Endothelial cell of umbilical vein (primary cell): Measurements from ENCODE around the gene CMSS1. TPM values are rescaled to one million over a fixed set of nuclear protein-coding genes. Genes with fewer than 3 reads are reported as not detected.

ENCODE experiments used
- BruUV-seq: library from RNA; stranded (reverse); fragments of 400-500 nt; replicated peaks from 2 replicates; lab custom pipeline; 2021; lab: Mats Ljungman, UMichigan
- CTCF ChIA-PET: fragments of 300-600, 350-600 bp; sonication (Branson Sonifier 250); formaldehyde crosslinking; loops from one replicate; lab custom pipeline; 2021; ENCODE audit warnings: antibody characterized with exemption, inconsistent platforms; lab: Charles Lee
- POLR2A ChIA-PET: fragments of 300-600, 350-600 bp; sonication (Branson Sonifier 250); formaldehyde crosslinking; loops from one replicate; lab custom pipeline; 2021; ENCODE audit warnings: antibody characterized with exemption, inconsistent platforms; lab: Charles Lee
- DNase-seq: peaks from one replicate; pipeline ENCODE4 v3.0.0-alpha.2; 2011; ENCODE audit warnings: low read depth, low spot score
- FAIRE-seq: peaks from 2 replicates; lab custom pipeline; 2011; peaks lifted over from hg19 to GRCh38; lab: Jason Lieb, UNC
- H2AFZ ChIP-seq: 2 replicates; pipeline ENCODE4 v1.6.0; 2012; ENCODE audit warnings: low read depth, low read length, control low read depth, inconsistent platforms
- H3K27ac ChIP-seq: 2 replicates; pipeline ENCODE4 v1.5.1; 2011; ENCODE audit warnings: low read depth, mild to moderate bottlenecking, control low read depth, low read length, moderate library complexity; ENCODE audit not compliant: insufficient read depth
- H3K27me3 ChIP-seq, 2 experiments: 2 replicates each; pipeline versions ENCODE4 v1.6.0 to v1.6.1; 2011; ENCODE audit warnings: low read length in 2 of 2, mixed read lengths in 1 of 2; ENCODE audit not compliant: control insufficient read depth in 2 of 2, insufficient read depth in 2 of 2
- H3K36me3 ChIP-seq, 2 experiments: 2 replicates in 1 of 2; 3 replicates in 1 of 2; pipeline ENCODE4 v1.5.1; 2011; ENCODE audit warnings: low read length in 2 of 2, mild to moderate bottlenecking in 1 of 2, moderate library complexity in 1 of 2; ENCODE audit not compliant: control insufficient read depth in 2 of 2, insufficient read depth in 2 of 2; ENCODE audit errors: extremely low read depth in 1 of 2
- H3K4me1 ChIP-seq: 3 replicates; pipeline ENCODE4 v1.5.1; 2011; ENCODE audit warnings: mild to moderate bottlenecking, low read length; ENCODE audit not compliant: control insufficient read depth, insufficient read depth; ENCODE audit errors: extremely low read depth
- H3K4me2 ChIP-seq: 2 replicates; pipeline ENCODE4 v1.6.1; 2011; ENCODE audit warnings: low read length, control low read depth, mixed read lengths; ENCODE audit not compliant: insufficient read depth
- H3K4me3 ChIP-seq, 3 experiments: fragments of 200-600 bp in 1 of 3; sonication (generic), shearing (Covaris generic) in 1 of 3; replicated peaks in 1 of 3; 2 replicates each; pipeline ENCODE4 v1.5.1; 2011 to 2016; ENCODE audit warnings: control low read depth in 3 of 3, low read length in 3 of 3, mild to moderate bottlenecking in 2 of 3, inconsistent platforms in 1 of 3, low read depth in 1 of 3, moderate library complexity in 1 of 3; ENCODE audit not compliant: insufficient read depth in 1 of 3
- H3K79me2 ChIP-seq: 2 replicates; pipeline ENCODE4 v1.6.0; 2012; ENCODE audit warnings: low read length, inconsistent platforms; ENCODE audit not compliant: control insufficient read depth, insufficient read depth
- H3K9ac ChIP-seq: replicated peaks from 2 replicates; pipeline ENCODE3; 2011; ENCODE audit warnings: low read length, control low read depth; ENCODE audit not compliant: insufficient read depth; ENCODE audit errors: extremely low read depth
- H3K9me1 ChIP-seq: replicated peaks from 3 replicates; pipeline ENCODE4 v1.6.0; 2011; ENCODE audit warnings: mild to moderate bottlenecking, low read length; ENCODE audit not compliant: control insufficient read depth, insufficient read depth; ENCODE audit errors: extremely low read depth
- H3K9me3 ChIP-seq: replicated peaks from 2 replicates; pipeline ENCODE4 v1.5.1; 2012; ENCODE audit warnings: low read length, inconsistent platforms; ENCODE audit not compliant: control insufficient read depth, insufficient read depth
- H4K20me1 ChIP-seq: replicated peaks from 2 replicates; pipeline ENCODE3; 2011; ENCODE audit warnings: mild to moderate bottlenecking, low read length; ENCODE audit not compliant: control insufficient read depth, insufficient read depth; ENCODE audit errors: extremely low read depth
- CTCF ChIP-seq, 2 donors: IDR thresholded peaks; 1 replicate in 1 of 2; 2 replicates in 1 of 2; pipeline ENCODE4 v1.5.1; 2011; ENCODE audit warnings: low read length in 2 of 2, mild to moderate bottlenecking in 2 of 2, moderate library complexity in 2 of 2, control low read depth in 1 of 2, inconsistent platforms in 1 of 2, low read depth in 1 of 2; ENCODE audit not compliant: insufficient read depth in 1 of 2; ENCODE audit errors: extremely low read depth in 1 of 2
- EZH2 ChIP-seq: IDR thresholded peaks from 2 replicates; pipeline ENCODE4 v1.6.1; 2012; ENCODE audit warnings: borderline replicate concordance, low read depth, mild to moderate bottlenecking, moderate library complexity, low read length, inconsistent platforms; ENCODE audit not compliant: severe bottlenecking
- FOS ChIP-seq: IDR thresholded peaks from 2 replicates; pipeline ENCODE4 v1.6.1; 2011; ENCODE audit warnings: mild to moderate bottlenecking, low read length, moderate library complexity, borderline replicate concordance; ENCODE audit not compliant: insufficient read depth
- GATA2 ChIP-seq: IDR thresholded peaks from 2 replicates; pipeline ENCODE4 v1.7.0; 2011; ENCODE audit warnings: low read depth, mild to moderate bottlenecking, moderate library complexity, mixed read lengths, low read length; ENCODE audit not compliant: insufficient read length, insufficient read depth
- JUN ChIP-seq: IDR thresholded peaks from 2 replicates; pipeline ENCODE4 v1.6.1; 2011; ENCODE audit warnings: borderline replicate concordance, low read depth; ENCODE audit not compliant: insufficient read length, insufficient read depth
- MAX ChIP-seq: IDR thresholded peaks from 2 replicates; pipeline ENCODE4 v1.6.1; 2011; ENCODE audit not compliant: insufficient read depth, insufficient read length
- MYC ChIP-seq: IDR thresholded peaks from one replicate; pipeline ENCODE4 v1.6.1; 2011; ENCODE audit warnings: mild to moderate bottlenecking, low read depth, low read length
- POLR2A ChIP-seq: IDR thresholded peaks from 2 replicates; pipeline ENCODE4 v1.6.1; 2012; ENCODE audit warnings: low read depth, mild to moderate bottlenecking, control low read depth, low read length
- POLR2AphosphoS5 ChIP-seq: IDR thresholded peaks from 2 replicates; pipeline ENCODE4 v1.6.1; 2012; ENCODE audit warnings: low read depth, mild to moderate bottlenecking, control low read depth, low read length, moderate library complexity; ENCODE audit not compliant: insufficient read depth
- dilution Hi-C: fragments of 300-500 bp; cut with MboI; formaldehyde crosslinking; loops from one replicate; pipeline ENCODE4 v1.15.0; 2019; ENCODE audit warnings: low sequenced_read_pairs; ENCODE audit not compliant: extremely low pct_ligation_motif_present
- intact Hi-C: fragments of 100-400 bp; cut with micrococcal nuclease; formaldehyde crosslinking; loops from one replicate; pipeline ENCODE4 v1.10.0; 2022
- polyA plus RNA-seq, 4 experiments: library from polyadenylated mRNA; depleted of rRNA in 3 of 4; stranded (reverse) in 3 of 4; unstranded in 1 of 4; fragments of >200 nt; gene quantifications; 2 replicates each; pipeline versions ENCODE4 v1.2.1 to v1.2.3, GENCODE V29; 2011 to 2012; ENCODE audit warnings: missing spikeins in 1 of 4
- total RNA-seq: library from RNA; stranded (reverse); gene quantifications from 2 replicates; pipeline ENCODE4 v1.2.3, GENCODE V29; 2021

The CMSS1 gene
- total and polyA plus RNA-seq, 2 donors (not counting 3 experiments of a cell fraction or from before 2014, with no cell fraction given): 9.7 to 60.6 TPM

GRCh38 chr3:100131241-100131640 lies 313.6 kb downstream of the CMSS1 start:
- H3K36me3 ChIP-seq: no peaks in the 10 kb centered on the region
- no peak for TF ChIP-seq GATA2
- no peak for TF ChIP-seq POLR2AphosphoS5
- TF ChIP-seq MAX: no peak
- no peak for TF ChIP-seq FOS
- TF ChIP-seq CTCF (IDR thresholded peaks at IDR 0.05; ENCODE audit: extremely low read depth in 1 of 2, insufficient read depth in 1 of 2, low read depth in 1 of 2, low read length in 2 of 2): no peak
- TF ChIP-seq JUN: no peak
- TF ChIP-seq EZH2: no peak
- TF ChIP-seq POLR2A: no peak
- no peak for TF ChIP-seq MYC
- no peaks in the 10 kb centered on the region for H4K20me1 ChIP-seq
- H3K4me2 ChIP-seq: no peak overlapping the region
- H3K4me1 ChIP-seq: peaks cover 3% of the 10 kb centered on the region
- no peaks in the 10 kb centered on the region for H3K27me3 ChIP-seq
- no peak overlapping the region for H3K4me3 ChIP-seq
- FAIRE-seq (no peak), DNase-seq (no peak)
- H3K27ac ChIP-seq: no peak overlapping the region
- H3K79me2 ChIP-seq: no peaks in the 10 kb centered on the region
- no peak overlapping the region for H3K9ac ChIP-seq
- CTCF ChIA-PET: interaction anchor here (1.1 to 2.4 kb wide), 4 partner anchors 33 to 288 kb away, joined by 3 to 9 read pairs (median 4); no protein-coding TSS in a partner anchor
- H3K9me3 ChIP-seq: no peaks in the 10 kb centered on the region
- POLR2A ChIA-PET: no interaction called here
- dilution Hi-C loops: no loop called here
- H3K9me1 ChIP-seq: no peaks in the 10 kb centered on the region
- intact Hi-C loops: no loop called here
- no TSS peak for BruUV-seq
- H2AFZ ChIP-seq: no peak overlapping the region
